ENCODE results near the gene PTPRG.

PTPRG gene

GRCh38 chr3:61925721-61926120 lies 364.4 kb downstream of the PTPRG start:
- no peak for TF ChIP-seq JUND (IDR thresholded peaks at IDR 0.05; ENCODE audit: low read depth)
- in situ Hi-C loops (cut with HindIII; ENCODE audit: low pct_unique_long_range_greater_than_20kb, low sequenced_read_pairs): no loop called here
- no peak for DNase-seq (ENCODE audit: low read depth in 1 of 2, low spot score in 1 of 2)

- DNase-seq (ENCODE audit: low read depth in 1 of 2, low spot score in 1 of 2): no peak
- in situ Hi-C loops (cut with HindIII; ENCODE audit: low pct_unique_long_range_greater_than_20kb, low sequenced_read_pairs): no loop called here
- TF ChIP-seq JUND (IDR thresholded peaks at IDR 0.05; ENCODE audit: low read depth): no peak
Observed at GRCh38 chr3:61926923-61927322, 365.6 kb downstream of the PTPRG start.

GRCh38 chr3:61927332-61927731 lies 366.0 kb downstream of the PTPRG start:
- in situ Hi-C loops (cut with HindIII; ENCODE audit: low pct_unique_long_range_greater_than_20kb, low sequenced_read_pairs): no loop called here

GRCh38 chr3:61928039-61928438 lies 366.7 kb downstream of the PTPRG start:
- no peak for TF ChIP-seq JUND (IDR thresholded peaks at IDR 0.05; ENCODE audit: low read depth)
- in situ Hi-C loops (cut with HindIII; ENCODE audit: low pct_unique_long_range_greater_than_20kb, low sequenced_read_pairs): no loop called here
- no peak for DNase-seq (ENCODE audit: low read depth in 1 of 2, low spot score in 1 of 2)

More at GRCh38 chr3:61927332-61927731, 366.0 kb downstream of the PTPRG start:
- no peak for DNase-seq (ENCODE audit: low read depth in 1 of 2, low spot score in 1 of 2)
- no peak for TF ChIP-seq JUND (IDR thresholded peaks at IDR 0.05; ENCODE audit: low read depth)

GRCh38 chr3:61928776-61929314 lies 367.5 kb downstream of the PTPRG start:
- no peak for DNase-seq (ENCODE audit: low read depth in 1 of 2, low spot score in 1 of 2)
- in situ Hi-C loops (cut with HindIII; ENCODE audit: low pct_unique_long_range_greater_than_20kb, low sequenced_read_pairs): no loop called here
- no peak for TF ChIP-seq JUND (IDR thresholded peaks at IDR 0.05; ENCODE audit: low read depth)

GRCh38 chr3:61929617-61930016 lies 368.2 kb downstream of the PTPRG start:
- in situ Hi-C loops (cut with HindIII; ENCODE audit: low pct_unique_long_range_greater_than_20kb, low sequenced_read_pairs): no loop called here
- no peak for TF ChIP-seq JUND (IDR thresholded peaks at IDR 0.05; ENCODE audit: low read depth)
- DNase-seq (ENCODE audit: low read depth in 1 of 2, low spot score in 1 of 2): no peak

- in situ Hi-C loops (cut with HindIII; ENCODE audit: low pct_unique_long_range_greater_than_20kb, low sequenced_read_pairs): no loop called here
- no peak for TF ChIP-seq JUND (IDR thresholded peaks at IDR 0.05; ENCODE audit: low read depth)
- DNase-seq (ENCODE audit: low read depth in 1 of 2, low spot score in 1 of 2): no peak
Observed at GRCh38 chr3:61932499-61932898, 371.1 kb downstream of the PTPRG start.

- in situ Hi-C loops (cut with HindIII; ENCODE audit: low pct_unique_long_range_greater_than_20kb, low sequenced_read_pairs): no loop called here
- DNase-seq (ENCODE audit: low read depth in 1 of 2, low spot score in 1 of 2): no peak
Observed at GRCh38 chr3:61933798-61934504, 372.6 kb downstream of the PTPRG start.

GRCh38 chr3:61934505-61934871 lies 373.1 kb downstream of the PTPRG start:
- DNase-seq (ENCODE audit: low read depth in 1 of 2, low spot score in 1 of 2): no peak
- TF ChIP-seq JUND (IDR thresholded peaks at IDR 0.05; ENCODE audit: low read depth): no peak
- in situ Hi-C loops (cut with HindIII; ENCODE audit: low pct_unique_long_range_greater_than_20kb, low sequenced_read_pairs): no loop called here

More at GRCh38 chr3:61933798-61934504, 372.6 kb downstream of the PTPRG start:
- no peak for TF ChIP-seq JUND (IDR thresholded peaks at IDR 0.05; ENCODE audit: low read depth)

- in situ Hi-C loops (cut with HindIII; ENCODE audit: low pct_unique_long_range_greater_than_20kb, low sequenced_read_pairs): no loop called here
- TF ChIP-seq JUND (IDR thresholded peaks at IDR 0.05; ENCODE audit: low read depth): no peak
- DNase-seq (ENCODE audit: low read depth in 1 of 2, low spot score in 1 of 2): no peak
Observed at GRCh38 chr3:61935814-61936213, 374.4 kb downstream of the PTPRG start.

- no peak for TF ChIP-seq JUND (IDR thresholded peaks at IDR 0.05; ENCODE audit: low read depth)
- no peak for DNase-seq (ENCODE audit: low read depth in 1 of 2, low spot score in 1 of 2)
- in situ Hi-C loops (cut with HindIII; ENCODE audit: low pct_unique_long_range_greater_than_20kb, low sequenced_read_pairs): no loop called here
Observed at GRCh38 chr3:61936344-61936937, 375.1 kb downstream of the PTPRG start.

GRCh38 chr3:61937477-61937876 lies 376.1 kb downstream of the PTPRG start:
- no peak for DNase-seq (ENCODE audit: low read depth in 1 of 2, low spot score in 1 of 2)
- no peak for TF ChIP-seq JUND (IDR thresholded peaks at IDR 0.05; ENCODE audit: low read depth)
- in situ Hi-C loops (cut with HindIII; ENCODE audit: low pct_unique_long_range_greater_than_20kb, low sequenced_read_pairs): no loop called here

GRCh38 chr3:61938878-61939549 lies 377.6 kb downstream of the PTPRG start:
- peak in 1 of 2 experiments; percentile 3 for DNase-seq (ENCODE audit: low read depth in 1 of 2, low spot score in 1 of 2)
- no peak for TF ChIP-seq JUND (IDR thresholded peaks at IDR 0.05; ENCODE audit: low read depth)
- in situ Hi-C loops (cut with HindIII; ENCODE audit: low pct_unique_long_range_greater_than_20kb, low sequenced_read_pairs): no loop called here

Data from T47D (cell line).